Stimulated activated CD8-positive, alpha-beta memory T cell treated with anti-CD3 and anti-CD28 coated beads, Interleukin-7, amount 100 ng/mL, for 48 hours (primary cell): ENCODE data around the gene GBP4.
"Not testable (repeated sequence)": the region's sequence is repeated elsewhere in the genome, so short reads cannot be mapped to it uniquely, and the experiment has no call there.

Experiments used
- DNase-seq, 2 donors: peaks; one replicate each; pipeline ENCODE4 v3.0.0-alpha.2; 2020; ENCODE audit warnings: low read depth in 1 of 2; ENCODE audit errors: extremely low read depth in 1 of 2

The GBP4 gene

GRCh38 chr1:89198491-89199072 is at the start of gene GBP4:
TSS of gene GBP4 (minus strand) at chr1:89198942. CDS start at chr1:89198834, 108 bp downstream.
- DNase-seq = peak in 1 of 2 donors; percentile 3

- DNase-seq = no peak
Measured at GRCh38 chr1:89243046-89243445, 44.3 kb upstream of the GBP4 start.

GRCh38 chr1:89221341-89221740 is 22.6 kb upstream of the GBP4 start:
- no peak for DNase-seq

GRCh38 chr1:89219851-89220250 is 21.1 kb upstream of the GBP4 start:
- DNase-seq = not testable (repeated sequence)

- DNase-seq = not testable (repeated sequence)
Measured at GRCh38 chr1:89218941-89219340, 20.2 kb upstream of the GBP4 start.

GRCh38 chr1:89213347-89213746 is 14.6 kb upstream of the GBP4 start:
- DNase-seq = no peak

- DNase-seq = no peak
Measured at GRCh38 chr1:89211035-89211634, 12.4 kb upstream of the GBP4 start.

GRCh38 chr1:89206373-89206772 is 7.6 kb upstream of the GBP4 start:
- DNase-seq = no peak

GRCh38 chr1:89203166-89203565 is 4.4 kb upstream of the GBP4 start:
- DNase-seq = no peak

GRCh38 chr1:89201106-89201794 is 2.5 kb upstream of the GBP4 start:
- no peak for DNase-seq

- DNase-seq = no peak
Measured at GRCh38 chr1:89200663-89201062, 1.9 kb upstream of the GBP4 start.

GRCh38 chr1:89199525-89200031 is 836 bp upstream of the GBP4 start:
- no peak for DNase-seq

- no peak for DNase-seq
Measured at GRCh38 chr1:89198081-89198480, 661 bp downstream of the GBP4 start.

GRCh38 chr1:89195476-89195875 is 3.3 kb downstream of the GBP4 start:
- no peak for DNase-seq

- DNase-seq = no peak
Measured at GRCh38 chr1:89191314-89191713, 7.4 kb downstream of the GBP4 start.

- no peak for DNase-seq
Measured at GRCh38 chr1:89190017-89190416, 8.7 kb downstream of the GBP4 start.

GRCh38 chr1:89179343-89179742 is 19.4 kb downstream of the GBP4 start:
- DNase-seq = no peak

- DNase-seq = no peak
Measured at GRCh38 chr1:89176971-89177370, 21.8 kb downstream of the GBP4 start.

- DNase-seq = no peak
Measured at GRCh38 chr1:89175601-89176256, 23.0 kb downstream of the GBP4 start, which contains the start of gene GBP7. TSS of gene GBP7 (minus strand) at chr1:89176003. CDS start at chr1:89171935, 4,068 bp downstream.

GRCh38 chr1:89174491-89174890 is 24.3 kb downstream of the GBP4 start:
- DNase-seq = no peak

GRCh38 chr1:89172468-89173143 is 26.1 kb downstream of the GBP4 start:
- no peak for DNase-seq
